ENCODE data around the gene MUC2. TPM values are rescaled to one million over a fixed set of nuclear protein-coding genes. Genes with fewer than 3 reads are reported as not detected.

Gene MUC2
- total RNA-seq, 1 experiment from 2014 or later = 0.04 TPM

- DNase-seq = peak; percentile 65 to 68
- BruUV-seq (replicated peaks) = no TSS peak
- CTCF ChIA-PET = interaction anchor here (0.5 to 0.6 kb wide), 2 partner anchors 148 to 1120 kb away, joined by 3 to 4 read pairs; no protein-coding TSS in a partner anchor
- no peaks in the 10 kb centered on the region for H3K27me3 ChIP-seq (ENCODE audit: insufficient read depth, low read depth)
- POLR2A ChIA-PET (ENCODE audit: unreplicated experiment) = interaction anchor here (0.5 kb wide), 1 partner anchor 522 kb away, joined by 3 read pairs; no protein-coding TSS in a partner anchor
- H3K27ac ChIP-seq = no peak overlapping the region
- H3K4me2 ChIP-seq = peak overlapping the region; percentile 40
- peaks cover 22% of the 10 kb centered on the region for H3K4me1 ChIP-seq (replicated peaks; ENCODE audit: insufficient read depth)
- no peak for TF ChIP-seq CTCF (conservative IDR thresholded peaks at IDR 0.05)
- TF ChIP-seq EZH2 (IDR thresholded peaks at IDR 0.05; ENCODE audit: low read depth) = no peak
- no peaks in the 10 kb centered on the region for H3F3A ChIP-seq (ENCODE audit: insufficient read depth, low read depth)
- no peak overlapping the region for H3K4me3 ChIP-seq
- no peaks in the 10 kb centered on the region for H3K36me3 ChIP-seq (ENCODE audit: low read depth)
- no peaks in the 10 kb centered on the region for H3K79me2 ChIP-seq (ENCODE audit: low read depth)
- intact Hi-C loops (cut with micrococcal nuclease; ENCODE audit: unreplicated experiment) = no loop called here
- H3K9me3 ChIP-seq (ENCODE audit: insufficient read depth, low read depth) = no peaks in the 10 kb centered on the region
- H4K20me1 ChIP-seq (ENCODE audit: insufficient read depth) = no peaks in the 10 kb centered on the region
- H2AFZ ChIP-seq = peak overlapping the region; percentile 52; the same call in 1 of the 2 replicates
- H3K9me2 ChIP-seq (ENCODE audit: insufficient read depth) = no peaks in the 10 kb centered on the region
Observed at GRCh38 chr11:1073261-1073724, 1.4 kb upstream of the MUC2 start.

GRCh38 chr11:1073851-1074243 lies 827 bp upstream of the MUC2 start:
- H2AFZ ChIP-seq = no peak overlapping the region
- H3K27ac ChIP-seq = no peak overlapping the region
- no peaks in the 10 kb centered on the region for H4K20me1 ChIP-seq (ENCODE audit: insufficient read depth)
- no peaks in the 10 kb centered on the region for H3K9me2 ChIP-seq (ENCODE audit: insufficient read depth)
- POLR2A ChIA-PET (ENCODE audit: unreplicated experiment) = no interaction called here
- intact Hi-C loops (cut with micrococcal nuclease; ENCODE audit: unreplicated experiment) = no loop called here
- H3K27me3 ChIP-seq (ENCODE audit: insufficient read depth, low read depth) = no peaks in the 10 kb centered on the region
- TF ChIP-seq EZH2 (IDR thresholded peaks at IDR 0.05; ENCODE audit: low read depth) (no peak), CTCF (conservative IDR thresholded peaks at IDR 0.05) (no peak)
- no peaks in the 10 kb centered on the region for H3F3A ChIP-seq (ENCODE audit: insufficient read depth, low read depth)
- H3K79me2 ChIP-seq (ENCODE audit: low read depth) = no peaks in the 10 kb centered on the region
- H3K4me3 ChIP-seq = no peak overlapping the region
- BruUV-seq (replicated peaks) = no TSS peak
- CTCF ChIA-PET = interaction anchor here (0.6 kb wide), 1 partner anchor 1085 kb away, joined by 3 read pairs; no protein-coding TSS in a partner anchor
- no peaks in the 10 kb centered on the region for H3K9me3 ChIP-seq (ENCODE audit: insufficient read depth, low read depth)
- no peak for DNase-seq
- H3K4me2 ChIP-seq = 0 out of 2 replicates have a peak overlapping the region, but pooled peaks have one; percentile 26
- H3K36me3 ChIP-seq (ENCODE audit: low read depth) = no peaks in the 10 kb centered on the region
- H3K4me1 ChIP-seq (replicated peaks; ENCODE audit: insufficient read depth) = peaks cover 22% of the 10 kb centered on the region

- no peaks in the 10 kb centered on the region for H3K79me2 ChIP-seq (ENCODE audit: low read depth)
- intact Hi-C loops (cut with micrococcal nuclease; ENCODE audit: unreplicated experiment) = no loop called here
- H3K27ac ChIP-seq = no peak overlapping the region
- CTCF ChIA-PET = no interaction called here
- H3K4me1 ChIP-seq (replicated peaks; ENCODE audit: insufficient read depth) = peaks cover 22% of the 10 kb centered on the region
- no peak overlapping the region for H3K4me2 ChIP-seq
- H3K9me3 ChIP-seq (ENCODE audit: insufficient read depth, low read depth) = no peaks in the 10 kb centered on the region
- no TSS peak for BruUV-seq (replicated peaks)
- no peak overlapping the region for H2AFZ ChIP-seq
- no peaks in the 10 kb centered on the region for H3K27me3 ChIP-seq (ENCODE audit: insufficient read depth, low read depth)
- H3K4me3 ChIP-seq = no peak overlapping the region
- DNase-seq = no peak
- TF ChIP-seq CTCF (conservative IDR thresholded peaks at IDR 0.05) (no peak), EZH2 (IDR thresholded peaks at IDR 0.05; ENCODE audit: low read depth) (no peak)
- no peaks in the 10 kb centered on the region for H3K9me2 ChIP-seq (ENCODE audit: insufficient read depth)
- H3F3A ChIP-seq (ENCODE audit: insufficient read depth, low read depth) = no peaks in the 10 kb centered on the region
- POLR2A ChIA-PET (ENCODE audit: unreplicated experiment) = no interaction called here
- no peaks in the 10 kb centered on the region for H3K36me3 ChIP-seq (ENCODE audit: low read depth)
- H4K20me1 ChIP-seq (ENCODE audit: insufficient read depth) = no peaks in the 10 kb centered on the region
Observed at GRCh38 chr11:1075341-1075911, 752 bp downstream of the MUC2 start.

Data from PC-9 (cell line).